GM23338 (cell line): Measurements from ENCODE around the gene ENTHD1. TPM values are rescaled to one million over a fixed set of nuclear protein-coding genes. Genes with fewer than 3 reads are reported as not detected.

Source experiments
- ATAC-seq: fragments of 200-7000 bp; cut with Tn5 transposase; 3 replicates; pipeline ENCODE4 v1.9.1; 2020
- DNase-seq: peaks from one replicate; pipeline ENCODE4 v3.0.0-alpha.2; 2015; ENCODE audit warnings: low spot score
- H2AFZ ChIP-seq: fragments of 200-600 bp; sonication (generic); 2 replicates; pipeline ENCODE4 v1.8.0; 2016; ENCODE audit warnings: antibody characterized with exemption, mild to moderate bottlenecking, moderate library complexity
- H3F3A ChIP-seq: fragments of 200-600 bp; sonication (generic); replicated peaks from 2 replicates; pipeline ENCODE4 v1.8.0; 2017; ENCODE audit warnings: antibody characterized with exemption, mixed run types, low read depth
- H3K27ac ChIP-seq: fragments of 200-600 bp; sonication (generic); 2 replicates; pipeline ENCODE4 v1.6.1; 2016; ENCODE audit warnings: low read depth
- H3K27me3 ChIP-seq: fragments of 200-600 bp; sonication (generic); 2 replicates; pipeline ENCODE4 v1.8.0; 2016; ENCODE audit warnings: mild to moderate bottlenecking, mixed run types, moderate library complexity; ENCODE audit not compliant: insufficient read depth
- H3K36me3 ChIP-seq: fragments of 200-600 bp; sonication (generic); 2 replicates; pipeline ENCODE4 v1.8.0; 2016; ENCODE audit warnings: mild to moderate bottlenecking; ENCODE audit not compliant: insufficient read depth
- H3K4me1 ChIP-seq: fragments of 200-600 bp; sonication (generic); 2 replicates; pipeline ENCODE4 v1.8.0; 2016; ENCODE audit warnings: mild to moderate bottlenecking, moderate library complexity; ENCODE audit not compliant: insufficient read depth
- H3K4me2 ChIP-seq: fragments of 200-600 bp; sonication (generic); 2 replicates; pipeline ENCODE4 v1.7.1; 2017; ENCODE audit warnings: mixed run types
- H3K4me3 ChIP-seq: fragments of 200-600 bp; sonication (generic); 2 replicates; pipeline ENCODE4 v1.6.1; 2016; ENCODE audit warnings: mixed run types
- H3K79me2 ChIP-seq: fragments of 200-600 bp; sonication (generic); replicated peaks from 2 replicates; pipeline ENCODE4 v1.8.0; 2017; ENCODE audit warnings: mild to moderate bottlenecking; ENCODE audit not compliant: insufficient read depth
- H3K9me2 ChIP-seq: fragments of 200-600 bp; sonication (generic); 2 replicates; pipeline ENCODE4 v1.8.0; 2017; ENCODE audit not compliant: insufficient read depth
- H4K20me1 ChIP-seq: fragments of 200-600 bp; sonication (generic); replicated peaks from 2 replicates; pipeline ENCODE4 v1.8.0; 2017; ENCODE audit warnings: mild to moderate bottlenecking; ENCODE audit not compliant: insufficient read depth
- H3K27ac Mint-ChIP-seq: 2 replicates; pipeline ENCODE4 v1.8.0; 2020; ENCODE audit warnings: inconsistent platforms, mild to moderate bottlenecking, moderate library complexity, mixed read lengths
- H3K27me3 Mint-ChIP-seq: 3 replicates; pipeline ENCODE4 v1.8.0; 2022; ENCODE audit warnings: low read depth, mild to moderate bottlenecking, moderate library complexity, mixed read lengths, inconsistent platforms; ENCODE audit not compliant: insufficient read depth, poor library complexity
- H3K36me3 Mint-ChIP-seq: 3 replicates; pipeline ENCODE4 v1.8.0; 2021; ENCODE audit warnings: low read depth, mild to moderate bottlenecking, inconsistent platforms, moderate library complexity, mixed read lengths
- H3K4me1 Mint-ChIP-seq: 3 replicates; pipeline ENCODE4 v1.8.0; 2020; ENCODE audit warnings: mild to moderate bottlenecking, inconsistent platforms, mixed read lengths
- H3K4me3 Mint-ChIP-seq: 3 replicates; pipeline ENCODE4 v1.8.0; 2021; ENCODE audit warnings: moderate library complexity, mild to moderate bottlenecking, inconsistent platforms, mixed read lengths
- H3K9me3 Mint-ChIP-seq: 3 replicates; pipeline ENCODE4 v1.8.0; 2020; ENCODE audit warnings: moderate library complexity, mild to moderate bottlenecking, inconsistent platforms, mixed read lengths
- CREB1 ChIP-seq: fragments of 250-450 bp; sonication (Bioruptor Pico); IDR thresholded peaks from 2 replicates; pipeline ENCODE4 v1.5.0; 2020; ENCODE audit warnings: low read depth, mild to moderate bottlenecking, moderate library complexity
- EZH2 ChIP-seq: fragments of 200-600 bp; sonication (generic); IDR thresholded peaks from one replicate; pipeline ENCODE4 v1.8.0; 2017; ENCODE audit warnings: antibody characterized with exemption, mild to moderate bottlenecking, low read depth; ENCODE audit not compliant: unreplicated experiment
- EZH2phosphoT487 ChIP-seq: fragments of 200-600 bp; sonication (generic); IDR thresholded peaks from one replicate; pipeline ENCODE4 v1.8.1; 2018; ENCODE audit warnings: antibody characterized with exemption; ENCODE audit not compliant: unreplicated experiment
- JUNB ChIP-seq: IDR thresholded peaks from one replicate; pipeline ENCODE4 v1.6.1; 2016; ENCODE audit warnings: antibody characterized with exemption; ENCODE audit not compliant: unreplicated experiment
- STAT1 ChIP-seq: IDR thresholded peaks from one replicate; pipeline ENCODE4 v1.6.1; 2016; ENCODE audit warnings: antibody characterized with exemption; ENCODE audit not compliant: unreplicated experiment
- ZNF331 ChIP-seq: fragments of 250-450 bp; sonication (Bioruptor Pico); IDR thresholded peaks from 2 replicates; pipeline ENCODE4 v1.5.0; 2020; ENCODE audit warnings: low read depth, mild to moderate bottlenecking, moderate library complexity
- polyA plus RNA-seq: library from polyadenylated mRNA; unstranded; fragments of >200 nt; fragmentation: Nextera tagmentation; extraction: Ambion mirVana; gene quantifications from 2 replicates; pipeline ENCODE4 v1.2.1, GENCODE V29; 2016
- total RNA-seq: library from RNA; depleted of rRNA; stranded (reverse); fragments of >200 nt; shearing (Covaris generic); gene quantifications from 2 replicates; pipeline ENCODE4 v1.2.3, GENCODE V29; 2014
- TF ChIP-seq, protein P1 (sequence below): fragments of 250-450 bp; sonication (Bioruptor Pico); IDR thresholded peaks from 2 replicates; pipeline ENCODE4 v1.5.0; 2020; ENCODE audit warnings: mild to moderate bottlenecking, moderate library complexity
- TF ChIP-seq, protein P2 (sequence below): IDR thresholded peaks from 2 replicates; pipeline ENCODE4 v1.6.1; 2016; ENCODE audit warnings: antibody characterized with exemption
- TF ChIP-seq, protein P3 (sequence below), 2 experiments: fragments of 200-600 bp in 1 of 2; sonication (generic) in 1 of 2; conservative IDR thresholded peaks; 2 replicates each; pipeline versions ENCODE4 v1.5.1 to v1.6.1; 2016 to 2017; ENCODE audit warnings: antibody characterized with exemption in 2 of 2, low read depth in 2 of 2, mild to moderate bottlenecking in 2 of 2, moderate library complexity in 1 of 2
- TF ChIP-seq, protein P4 (sequence below): IDR thresholded peaks from one replicate; pipeline ENCODE4 v1.6.1; 2018; ENCODE audit warnings: antibody characterized with exemption; ENCODE audit not compliant: unreplicated experiment

The ENTHD1 gene
- total and polyA plus RNA-seq, 2 experiments from 2014 or later = not detected

DNA sequence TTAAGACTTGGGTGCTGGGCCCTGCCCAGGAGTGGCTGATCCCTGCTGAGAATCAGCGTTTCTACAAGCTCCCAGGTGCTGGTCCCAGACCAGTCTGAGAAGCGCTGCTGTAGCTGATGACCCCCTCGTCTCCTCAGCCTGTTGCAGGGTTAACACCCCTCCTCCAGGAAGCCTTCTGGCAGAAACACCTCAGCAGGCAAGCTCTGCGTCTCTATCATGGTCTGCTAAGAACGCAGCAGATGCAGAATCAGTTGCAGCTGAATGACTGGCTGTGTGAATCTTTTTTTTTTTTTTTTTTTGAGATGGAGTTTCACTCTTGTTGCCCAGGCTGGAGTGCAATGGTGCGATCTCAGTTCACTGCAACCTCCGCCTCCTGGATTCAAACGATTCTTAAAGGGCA, 190.5 kb downstream of the ENTHD1 start (continued):
- TF ChIP-seq, protein P1, sequence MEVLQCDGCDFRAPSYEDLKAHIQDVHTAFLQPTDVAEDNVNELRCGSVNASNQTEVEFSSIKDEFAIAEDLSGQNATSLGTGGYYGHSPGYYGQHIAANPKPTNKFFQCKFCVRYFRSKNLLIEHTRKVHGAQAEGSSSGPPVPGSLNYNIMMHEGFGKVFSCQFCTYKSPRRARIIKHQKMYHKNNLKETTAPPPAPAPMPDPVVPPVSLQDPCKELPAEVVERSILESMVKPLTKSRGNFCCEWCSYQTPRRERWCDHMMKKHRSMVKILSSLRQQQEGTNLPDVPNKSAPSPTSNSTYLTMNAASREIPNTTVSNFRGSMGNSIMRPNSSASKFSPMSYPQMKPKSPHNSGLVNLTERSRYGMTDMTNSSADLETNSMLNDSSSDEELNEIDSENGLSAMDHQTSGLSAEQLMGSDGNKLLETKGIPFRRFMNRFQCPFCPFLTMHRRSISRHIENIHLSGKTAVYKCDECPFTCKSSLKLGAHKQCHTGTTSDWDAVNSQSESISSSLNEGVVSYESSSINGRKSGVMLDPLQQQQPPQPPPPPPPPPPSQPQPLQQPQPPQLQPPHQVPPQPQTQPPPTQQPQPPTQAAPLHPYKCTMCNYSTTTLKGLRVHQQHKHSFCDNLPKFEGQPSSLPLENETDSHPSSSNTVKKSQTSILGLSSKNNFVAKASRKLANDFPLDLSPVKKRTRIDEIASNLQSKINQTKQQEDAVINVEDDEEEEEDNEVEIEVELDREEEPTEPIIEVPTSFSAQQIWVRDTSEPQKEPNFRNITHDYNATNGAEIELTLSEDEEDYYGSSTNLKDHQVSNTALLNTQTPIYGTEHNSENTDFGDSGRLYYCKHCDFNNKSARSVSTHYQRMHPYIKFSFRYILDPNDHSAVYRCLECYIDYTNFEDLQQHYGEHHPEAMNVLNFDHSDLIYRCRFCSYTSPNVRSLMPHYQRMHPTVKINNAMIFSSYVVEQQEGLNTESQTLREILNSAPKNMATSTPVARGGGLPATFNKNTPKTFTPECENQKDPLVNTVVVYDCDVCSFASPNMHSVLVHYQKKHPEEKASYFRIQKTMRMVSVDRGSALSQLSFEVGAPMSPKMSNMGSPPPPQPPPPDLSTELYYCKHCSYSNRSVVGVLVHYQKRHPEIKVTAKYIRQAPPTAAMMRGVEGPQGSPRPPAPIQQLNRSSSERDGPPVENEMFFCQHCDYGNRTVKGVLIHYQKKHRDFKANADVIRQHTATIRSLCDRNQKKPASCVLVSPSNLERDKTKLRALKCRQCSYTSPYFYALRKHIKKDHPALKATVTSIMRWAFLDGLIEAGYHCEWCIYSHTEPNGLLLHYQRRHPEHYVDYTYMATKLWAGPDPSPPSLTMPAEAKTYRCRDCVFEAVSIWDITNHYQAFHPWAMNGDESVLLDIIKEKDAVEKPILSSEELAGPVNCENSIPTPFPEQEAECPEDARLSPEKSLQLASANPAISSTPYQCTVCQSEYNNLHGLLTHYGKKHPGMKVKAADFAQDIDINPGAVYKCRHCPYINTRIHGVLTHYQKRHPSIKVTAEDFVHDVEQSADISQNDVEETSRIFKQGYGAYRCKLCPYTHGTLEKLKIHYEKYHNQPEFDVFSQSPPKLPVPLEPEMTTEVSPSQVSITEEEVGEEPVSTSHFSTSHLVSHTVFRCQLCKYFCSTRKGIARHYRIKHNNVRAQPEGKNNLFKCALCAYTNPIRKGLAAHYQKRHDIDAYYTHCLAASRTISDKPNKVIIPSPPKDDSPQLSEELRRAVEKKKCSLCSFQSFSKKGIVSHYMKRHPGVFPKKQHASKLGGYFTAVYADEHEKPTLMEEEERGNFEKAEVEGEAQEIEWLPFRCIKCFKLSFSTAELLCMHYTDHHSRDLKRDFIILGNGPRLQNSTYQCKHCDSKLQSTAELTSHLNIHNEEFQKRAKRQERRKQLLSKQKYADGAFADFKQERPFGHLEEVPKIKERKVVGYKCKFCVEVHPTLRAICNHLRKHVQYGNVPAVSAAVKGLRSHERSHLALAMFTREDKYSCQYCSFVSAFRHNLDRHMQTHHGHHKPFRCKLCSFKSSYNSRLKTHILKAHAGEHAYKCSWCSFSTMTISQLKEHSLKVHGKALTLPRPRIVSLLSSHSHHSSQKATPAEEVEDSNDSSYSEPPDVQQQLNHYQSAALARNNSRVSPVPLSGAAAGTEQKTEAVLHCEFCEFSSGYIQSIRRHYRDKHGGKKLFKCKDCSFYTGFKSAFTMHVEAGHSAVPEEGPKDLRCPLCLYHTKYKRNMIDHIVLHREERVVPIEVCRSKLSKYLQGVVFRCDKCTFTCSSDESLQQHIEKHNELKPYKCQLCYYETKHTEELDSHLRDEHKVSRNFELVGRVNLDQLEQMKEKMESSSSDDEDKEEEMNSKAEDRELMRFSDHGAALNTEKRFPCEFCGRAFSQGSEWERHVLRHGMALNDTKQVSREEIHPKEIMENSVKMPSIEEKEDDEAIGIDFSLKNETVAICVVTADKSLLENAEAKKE (CRISPR knock-in tag) = no peak
- TF ChIP-seq CREB1 (no peak), STAT1 (no peak), ZNF331 (CRISPR knock-in tag) (no peak)
- TF ChIP-seq, protein P2, sequence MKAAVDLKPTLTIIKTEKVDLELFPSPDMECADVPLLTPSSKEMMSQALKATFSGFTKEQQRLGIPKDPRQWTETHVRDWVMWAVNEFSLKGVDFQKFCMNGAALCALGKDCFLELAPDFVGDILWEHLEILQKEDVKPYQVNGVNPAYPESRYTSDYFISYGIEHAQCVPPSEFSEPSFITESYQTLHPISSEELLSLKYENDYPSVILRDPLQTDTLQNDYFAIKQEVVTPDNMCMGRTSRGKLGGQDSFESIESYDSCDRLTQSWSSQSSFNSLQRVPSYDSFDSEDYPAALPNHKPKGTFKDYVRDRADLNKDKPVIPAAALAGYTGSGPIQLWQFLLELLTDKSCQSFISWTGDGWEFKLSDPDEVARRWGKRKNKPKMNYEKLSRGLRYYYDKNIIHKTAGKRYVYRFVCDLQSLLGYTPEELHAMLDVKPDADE = no peak
- TF ChIP-seq, protein P3, sequence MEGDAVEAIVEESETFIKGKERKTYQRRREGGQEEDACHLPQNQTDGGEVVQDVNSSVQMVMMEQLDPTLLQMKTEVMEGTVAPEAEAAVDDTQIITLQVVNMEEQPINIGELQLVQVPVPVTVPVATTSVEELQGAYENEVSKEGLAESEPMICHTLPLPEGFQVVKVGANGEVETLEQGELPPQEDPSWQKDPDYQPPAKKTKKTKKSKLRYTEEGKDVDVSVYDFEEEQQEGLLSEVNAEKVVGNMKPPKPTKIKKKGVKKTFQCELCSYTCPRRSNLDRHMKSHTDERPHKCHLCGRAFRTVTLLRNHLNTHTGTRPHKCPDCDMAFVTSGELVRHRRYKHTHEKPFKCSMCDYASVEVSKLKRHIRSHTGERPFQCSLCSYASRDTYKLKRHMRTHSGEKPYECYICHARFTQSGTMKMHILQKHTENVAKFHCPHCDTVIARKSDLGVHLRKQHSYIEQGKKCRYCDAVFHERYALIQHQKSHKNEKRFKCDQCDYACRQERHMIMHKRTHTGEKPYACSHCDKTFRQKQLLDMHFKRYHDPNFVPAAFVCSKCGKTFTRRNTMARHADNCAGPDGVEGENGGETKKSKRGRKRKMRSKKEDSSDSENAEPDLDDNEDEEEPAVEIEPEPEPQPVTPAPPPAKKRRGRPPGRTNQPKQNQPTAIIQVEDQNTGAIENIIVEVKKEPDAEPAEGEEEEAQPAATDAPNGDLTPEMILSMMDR (conservative IDR thresholded peaks at IDR 0.05; ENCODE audit: low read depth in 2 of 2) = no peak

- Histone ChIP-seq H3K4me1 (no peaks in the 10 kb centered on the region), H3F3A (no peaks in the 10 kb centered on the region), H3K4me2 (no peak overlapping the region), H4K20me1 (no peaks in the 10 kb centered on the region), H3K27ac (no peak overlapping the region), H3K27me3 (no peaks in the 10 kb centered on the region), H3K9me2 (no peaks in the 10 kb centered on the region), H3K36me3 (no peaks in the 10 kb centered on the region), H2AFZ (no peak overlapping the region), H3K4me3 (no peak overlapping the region), H3K79me2 (no peaks in the 10 kb centered on the region)
- Mint-ChIP-seq H3K4me1 (no peaks in the 10 kb centered on the region), H3K27me3 (peaks cover 11% of the 10 kb centered on the region), H3K9me3 (no peaks in the 10 kb centered on the region), H3K4me3 (no peak overlapping the region), H3K27ac (no peak overlapping the region), H3K36me3 (no peaks in the 10 kb centered on the region)
- ATAC-seq (no peak), DNase-seq (no peak)
- TF ChIP-seq STAT1 = no peak
- TF ChIP-seq, protein P3 (conservative IDR thresholded peaks at IDR 0.05; ENCODE audit: low read depth in 2 of 2) = no peak
- no peak for TF ChIP-seq EZH2phosphoT487
- TF ChIP-seq, protein P4, sequence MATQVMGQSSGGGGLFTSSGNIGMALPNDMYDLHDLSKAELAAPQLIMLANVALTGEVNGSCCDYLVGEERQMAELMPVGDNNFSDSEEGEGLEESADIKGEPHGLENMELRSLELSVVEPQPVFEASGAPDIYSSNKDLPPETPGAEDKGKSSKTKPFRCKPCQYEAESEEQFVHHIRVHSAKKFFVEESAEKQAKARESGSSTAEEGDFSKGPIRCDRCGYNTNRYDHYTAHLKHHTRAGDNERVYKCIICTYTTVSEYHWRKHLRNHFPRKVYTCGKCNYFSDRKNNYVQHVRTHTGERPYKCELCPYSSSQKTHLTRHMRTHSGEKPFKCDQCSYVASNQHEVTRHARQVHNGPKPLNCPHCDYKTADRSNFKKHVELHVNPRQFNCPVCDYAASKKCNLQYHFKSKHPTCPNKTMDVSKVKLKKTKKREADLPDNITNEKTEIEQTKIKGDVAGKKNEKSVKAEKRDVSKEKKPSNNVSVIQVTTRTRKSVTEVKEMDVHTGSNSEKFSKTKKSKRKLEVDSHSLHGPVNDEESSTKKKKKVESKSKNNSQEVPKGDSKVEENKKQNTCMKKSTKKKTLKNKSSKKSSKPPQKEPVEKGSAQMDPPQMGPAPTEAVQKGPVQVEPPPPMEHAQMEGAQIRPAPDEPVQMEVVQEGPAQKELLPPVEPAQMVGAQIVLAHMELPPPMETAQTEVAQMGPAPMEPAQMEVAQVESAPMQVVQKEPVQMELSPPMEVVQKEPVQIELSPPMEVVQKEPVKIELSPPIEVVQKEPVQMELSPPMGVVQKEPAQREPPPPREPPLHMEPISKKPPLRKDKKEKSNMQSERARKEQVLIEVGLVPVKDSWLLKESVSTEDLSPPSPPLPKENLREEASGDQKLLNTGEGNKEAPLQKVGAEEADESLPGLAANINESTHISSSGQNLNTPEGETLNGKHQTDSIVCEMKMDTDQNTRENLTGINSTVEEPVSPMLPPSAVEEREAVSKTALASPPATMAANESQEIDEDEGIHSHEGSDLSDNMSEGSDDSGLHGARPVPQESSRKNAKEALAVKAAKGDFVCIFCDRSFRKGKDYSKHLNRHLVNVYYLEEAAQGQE = no peak
- TF ChIP-seq EZH2 = no peak
- no peak for TF ChIP-seq JUNB
These were observed 193.0 kb downstream of the ENTHD1 start for GRCh38 chr22:39700565-39700964.
